Fibroblast of skin of back (primary cell): ENCODE measurements around the gene KLC1.
"Not testable (repeated sequence)": the region's sequence is repeated elsewhere in the genome, so short reads cannot be mapped to it uniquely, and the experiment has no call there.

Experiments used
- DNase-seq: peaks from one replicate; pipeline ENCODE4 v3.0.0-alpha.2; 2013

KLC1 gene

GRCh38 chr14:103691655-103692054 lies 62.6 kb downstream of the KLC1 start:
- DNase-seq: not testable (repeated sequence)

GRCh38 chr14:103692159-103692558 lies 63.1 kb downstream of the KLC1 start:
- no peak for DNase-seq

- DNase-seq: no peak
Observed at GRCh38 chr14:103692871-103693270, 63.9 kb downstream of the KLC1 start.

- no peak for DNase-seq
Observed at GRCh38 chr14:103693515-103693914, 64.5 kb downstream of the KLC1 start.

- DNase-seq: no peak
Observed at GRCh38 chr14:103694572-103695026, 65.6 kb downstream of the KLC1 start.

- DNase-seq: no peak
Observed at GRCh38 chr14:103695296-103696069, 66.5 kb downstream of the KLC1 start.

GRCh38 chr14:103696070-103696402 lies 67.0 kb downstream of the KLC1 start:
- no peak for DNase-seq

GRCh38 chr14:103696466-103697071 lies 67.6 kb downstream of the KLC1 start:
- peak; percentile 27 for DNase-seq

GRCh38 chr14:103697206-103697602 lies 68.2 kb downstream of the KLC1 start:
- DNase-seq: no peak

- DNase-seq: no peak
Observed at GRCh38 chr14:103697603-103698379, 68.8 kb downstream of the KLC1 start.

- DNase-seq: no peak
Observed at GRCh38 chr14:103698380-103699260, 69.6 kb downstream of the KLC1 start.

GRCh38 chr14:103699261-103699661 lies 70.2 kb downstream of the KLC1 start:
- DNase-seq: no peak

- DNase-seq: no peak
Observed at GRCh38 chr14:103699901-103700752, 71.1 kb downstream of the KLC1 start.

- DNase-seq: no peak
Observed at GRCh38 chr14:103700753-103701490, 71.9 kb downstream of the KLC1 start.

- DNase-seq: no peak
Observed at GRCh38 chr14:103702095-103702494, 73.1 kb downstream of the KLC1 start.

GRCh38 chr14:103702497-103703432 lies 73.8 kb downstream of the KLC1 start:
- DNase-seq: no peak

GRCh38 chr14:103703433-103704385 lies 74.7 kb downstream of the KLC1 start:
- DNase-seq: no peak

- DNase-seq: no peak
Observed at GRCh38 chr14:103704708-103705107, 75.7 kb downstream of the KLC1 start.
